ENCODE data around the gene AP3S2.
"Not testable (repeated sequence)": the region's sequence is repeated elsewhere in the genome, so short reads cannot be mapped to it uniquely, and the experiment has no call there.

- not testable (repeated sequence) for TF ChIP-seq CTCF (conservative IDR thresholded peaks at IDR 0.05; ENCODE audit: low read depth, low read length); RFX5 (IDR thresholded peaks at IDR 0.05; ENCODE audit: low read depth, low read length); BHLHE40 (IDR thresholded peaks at IDR 0.05; ENCODE audit: low read depth, low read length); POLR2A (IDR thresholded peaks at IDR 0.05; ENCODE audit: low read depth, low read length); MXI1 (IDR thresholded peaks at IDR 0.05; ENCODE audit: borderline replicate concordance, low read depth, low read length)
Measured at GRCh38 chr15:89782619-89782950, 111.2 kb downstream of the AP3S2 start.
